ENCODE data around the gene MROH9. TPM values are rescaled to one million over a fixed set of nuclear protein-coding genes. Genes with fewer than 3 reads are reported as not detected.

The MROH9 gene
- total and polyA plus RNA-seq, 9 of the 15 experiments (the other 6 are each of a cell fraction or from before 2014, with no cell fraction given) = not detected

- in situ Hi-C loops (cut with MboI) = no loop called here
- ChIA-PET CTCF (ENCODE audit: low intra/inter-chr PET ratio) (no interaction called here), POLR2A (no interaction called here)
- Histone ChIP-seq H3K36me3 (ENCODE audit: control insufficient read depth, insufficient read depth, low read length) (no peaks in the 10 kb centered on the region), H3K9ac (ENCODE audit: insufficient read depth in 1 of 2, low read depth in 2 of 2, low read length in 2 of 2) (no peak overlapping the region), H3K27me3 (ENCODE audit: control insufficient read depth in 2 of 2, insufficient read depth in 2 of 2, low read length in 2 of 2) (no peaks in the 10 kb centered on the region), H3K9me1 (ENCODE audit: control insufficient read depth, insufficient read depth, low read length) (no peaks in the 10 kb centered on the region), H4K20me1 (replicated peaks; ENCODE audit: control insufficient read depth, insufficient read depth, low read length) (no peaks in the 10 kb centered on the region), H2AFZ (ENCODE audit: low read depth, low read length) (no peak overlapping the region), H3K9me3 (replicated peaks; ENCODE audit: control insufficient read depth, insufficient read depth, low read depth, low read length) (no peaks in the 10 kb centered on the region), H3K79me2 (ENCODE audit: control insufficient read depth, insufficient read depth, low read length) (no peaks in the 10 kb centered on the region), H3K4me2 (ENCODE audit: insufficient read depth, low read length) (no peak overlapping the region), H3K27ac (ENCODE audit: extremely low read depth, low read depth, low read length) (no peak overlapping the region), H3K4me1 (replicated peaks in 1 of 2; ENCODE audit: control insufficient read depth in 2 of 2, insufficient read depth in 2 of 2, low read length in 2 of 2) (no peaks in the 10 kb centered on the region), H3K4me3 (no peak overlapping the region)
- DNase-seq (ENCODE audit: extremely low read depth in 1 of 4, low spot score in 3 of 4) (no peak), FAIRE-seq (no peak), ATAC-seq (no peak)
- no peak for TF ChIP-seq VEZF1 (CRISPR knock-in tag; IDR thresholded peaks at IDR 0.05)
- no peak for TF ChIP-seq SMARCB1 (IDR thresholded peaks at IDR 0.05; ENCODE audit: insufficient read length, low read depth)
- no peak for TF ChIP-seq ZEB2 (IDR thresholded peaks at IDR 0.05)
- TF ChIP-seq, protein P1, sequence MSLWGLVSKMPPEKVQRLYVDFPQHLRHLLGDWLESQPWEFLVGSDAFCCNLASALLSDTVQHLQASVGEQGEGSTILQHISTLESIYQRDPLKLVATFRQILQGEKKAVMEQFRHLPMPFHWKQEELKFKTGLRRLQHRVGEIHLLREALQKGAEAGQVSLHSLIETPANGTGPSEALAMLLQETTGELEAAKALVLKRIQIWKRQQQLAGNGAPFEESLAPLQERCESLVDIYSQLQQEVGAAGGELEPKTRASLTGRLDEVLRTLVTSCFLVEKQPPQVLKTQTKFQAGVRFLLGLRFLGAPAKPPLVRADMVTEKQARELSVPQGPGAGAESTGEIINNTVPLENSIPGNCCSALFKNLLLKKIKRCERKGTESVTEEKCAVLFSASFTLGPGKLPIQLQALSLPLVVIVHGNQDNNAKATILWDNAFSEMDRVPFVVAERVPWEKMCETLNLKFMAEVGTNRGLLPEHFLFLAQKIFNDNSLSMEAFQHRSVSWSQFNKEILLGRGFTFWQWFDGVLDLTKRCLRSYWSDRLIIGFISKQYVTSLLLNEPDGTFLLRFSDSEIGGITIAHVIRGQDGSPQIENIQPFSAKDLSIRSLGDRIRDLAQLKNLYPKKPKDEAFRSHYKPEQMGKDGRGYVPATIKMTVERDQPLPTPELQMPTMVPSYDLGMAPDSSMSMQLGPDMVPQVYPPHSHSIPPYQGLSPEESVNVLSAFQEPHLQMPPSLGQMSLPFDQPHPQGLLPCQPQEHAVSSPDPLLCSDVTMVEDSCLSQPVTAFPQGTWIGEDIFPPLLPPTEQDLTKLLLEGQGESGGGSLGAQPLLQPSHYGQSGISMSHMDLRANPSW (CRISPR knock-in tag; IDR thresholded peaks at IDR 0.05) = no peak
- no peak for TF ChIP-seq FOXP1 (CRISPR knock-in tag; IDR thresholded peaks at IDR 0.05)
- TF ChIP-seq, protein P2, sequence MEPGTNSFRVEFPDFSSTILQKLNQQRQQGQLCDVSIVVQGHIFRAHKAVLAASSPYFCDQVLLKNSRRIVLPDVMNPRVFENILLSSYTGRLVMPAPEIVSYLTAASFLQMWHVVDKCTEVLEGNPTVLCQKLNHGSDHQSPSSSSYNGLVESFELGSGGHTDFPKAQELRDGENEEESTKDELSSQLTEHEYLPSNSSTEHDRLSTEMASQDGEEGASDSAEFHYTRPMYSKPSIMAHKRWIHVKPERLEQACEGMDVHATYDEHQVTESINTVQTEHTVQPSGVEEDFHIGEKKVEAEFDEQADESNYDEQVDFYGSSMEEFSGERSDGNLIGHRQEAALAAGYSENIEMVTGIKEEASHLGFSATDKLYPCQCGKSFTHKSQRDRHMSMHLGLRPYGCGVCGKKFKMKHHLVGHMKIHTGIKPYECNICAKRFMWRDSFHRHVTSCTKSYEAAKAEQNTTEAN (CRISPR knock-in tag; IDR thresholded peaks at IDR 0.05) = no peak
- TF ChIP-seq XRCC3 (IDR thresholded peaks at IDR 0.05) = no peak
- TF ChIP-seq TOE1 (IDR thresholded peaks at IDR 0.05; ENCODE audit: borderline replicate concordance) = no peak
- no peak for TF ChIP-seq TOE1 (CRISPR knock-in tag; IDR thresholded peaks at IDR 0.05; ENCODE audit: borderline replicate concordance, low read depth)
- TF ChIP-seq DMBX1 (CRISPR knock-in tag; IDR thresholded peaks at IDR 0.05; ENCODE audit: borderline replicate concordance) = no peak
- no peak for TF ChIP-seq WHSC1 (IDR thresholded peaks at IDR 0.05; ENCODE audit: low read length)
- no peak for TF ChIP-seq SETDB1 (IDR thresholded peaks at IDR 0.05; ENCODE audit: low read length)
- TF ChIP-seq PHF21A (IDR thresholded peaks at IDR 0.05; ENCODE audit: borderline replicate concordance, low read depth) = no peak
- no peak for TF ChIP-seq KHSRP (IDR thresholded peaks at IDR 0.05)
- WGBS (ENCODE audit: insufficient coverage, low coverage, missing lambda C conversion rate) = 0% methylated on average over 3 of the region's 3 CpGs
- intact Hi-C loops (cut with micrococcal nuclease) = no loop called here
- no TSS peak for BruUV-seq (replicated peaks)
Observed at GRCh38 chr1:170938281-170938680, 2.9 kb downstream of the MROH9 start.

Measured in K562 (cell line).